ENCODE measurements around the gene B3GNT9.

B3GNT9 gene

GRCh38 chr16:67109407-67110135, 41.2 kb downstream of the B3GNT9 start, which contains the start of gene PHAF1:
TSS of gene PHAF1 (plus strand) at chr16:67109941. CDS start at chr16:67110176, 235 bp downstream.
- DNase-seq: peak; percentile 99

GRCh38 chr16:67108931-67109406, 41.8 kb downstream of the B3GNT9 start:
- DNase-seq: no peak

- DNase-seq: no peak
Observed at GRCh38 chr16:67108489-67108888, 42.3 kb downstream of the B3GNT9 start.

GRCh38 chr16:67105881-67106280, 44.9 kb downstream of the B3GNT9 start:
- no peak for DNase-seq

GRCh38 chr16:67105246-67105645, 45.6 kb downstream of the B3GNT9 start:
- DNase-seq: no peak

GRCh38 chr16:67104845-67105244, 46.0 kb downstream of the B3GNT9 start:
- DNase-seq: no peak

- DNase-seq: peak; percentile 54
Observed at GRCh38 chr16:67104061-67104460, 46.7 kb downstream of the B3GNT9 start.

- no peak for DNase-seq
Observed at GRCh38 chr16:67101311-67102082, 49.3 kb downstream of the B3GNT9 start.

- DNase-seq: no peak
Observed at GRCh38 chr16:67100569-67101310, 50.1 kb downstream of the B3GNT9 start.

GRCh38 chr16:67098599-67098998, 52.2 kb downstream of the B3GNT9 start:
- no peak for DNase-seq
